SH-SY5Y (cell line): ENCODE data around the gene RPL36.
A peak's percentile ranks its signal among the peaks of the same experiment; 100 is the strongest.

Source experiments
- GATA2 ChIP-seq: IDR thresholded peaks from 2 replicates; pipeline ENCODE4 v1.6.1; 2011; ENCODE audit warnings: mild to moderate bottlenecking, low read depth, low read length
- GATA3 ChIP-seq: IDR thresholded peaks from 2 replicates; pipeline ENCODE4 v1.6.1; 2011; ENCODE audit warnings: low read depth, mild to moderate bottlenecking, low read length, moderate library complexity

Gene RPL36

DNA sequence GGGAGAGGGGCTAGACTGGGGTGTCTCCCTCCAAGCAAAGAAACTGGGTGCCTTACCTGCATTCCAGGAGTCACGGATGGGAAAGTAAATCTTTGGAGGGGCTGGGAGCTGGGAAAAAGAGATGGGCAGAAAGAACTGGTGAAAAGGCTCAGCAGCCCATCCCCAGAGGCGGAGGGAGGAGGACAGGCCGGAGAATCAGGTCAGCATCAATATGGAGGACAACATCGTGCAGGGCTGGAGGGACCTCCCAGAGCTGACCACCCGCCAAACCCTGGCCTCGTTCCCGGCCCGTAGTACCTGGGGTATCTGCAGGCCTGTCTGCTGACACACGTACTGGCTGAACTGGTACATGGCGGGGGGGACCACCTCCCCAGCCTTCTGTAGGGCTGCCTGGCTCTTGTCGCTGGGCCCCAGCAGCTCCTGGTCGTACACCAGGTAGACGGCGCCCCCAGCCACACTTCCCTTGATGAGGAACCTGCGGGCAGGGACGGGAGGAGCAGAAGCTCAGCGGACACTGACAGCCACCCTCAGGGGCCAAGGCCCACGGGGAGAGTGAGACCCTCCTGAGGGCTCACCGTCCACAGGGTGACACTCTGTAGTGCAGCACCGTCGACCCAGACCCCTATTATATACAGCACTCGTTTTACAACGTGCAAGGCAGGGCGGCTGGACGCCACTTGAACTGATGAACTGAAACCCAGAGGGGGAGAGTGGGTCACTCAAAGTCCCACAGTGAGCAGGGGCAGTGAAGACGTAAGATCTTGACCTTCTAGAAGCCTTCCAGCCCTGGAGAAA lies 10.6 kb upstream of the RPL36 start:
- no peak for TF ChIP-seq GATA3
- TF ChIP-seq GATA2 = no peak

DNA sequence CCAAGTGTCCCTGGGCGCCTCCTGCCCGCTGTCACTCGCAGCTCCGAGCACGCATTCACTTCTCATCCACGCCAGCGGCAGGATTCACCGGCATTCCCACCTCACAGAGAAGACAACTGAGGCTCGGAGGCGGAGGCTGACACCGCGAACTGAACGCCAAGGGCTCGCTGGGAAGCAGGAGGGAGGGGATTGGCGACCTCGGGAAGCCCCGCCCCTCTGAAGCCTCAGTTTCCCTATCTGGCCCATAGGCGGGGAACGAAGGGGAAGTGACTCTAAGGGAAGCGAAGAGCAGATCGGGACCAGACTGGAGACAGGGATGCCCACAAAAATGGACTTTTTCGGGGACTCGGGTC lies 10.0 kb upstream of the RPL36 start:
- TF ChIP-seq GATA2 (no peak), GATA3 (no peak)

DNA sequence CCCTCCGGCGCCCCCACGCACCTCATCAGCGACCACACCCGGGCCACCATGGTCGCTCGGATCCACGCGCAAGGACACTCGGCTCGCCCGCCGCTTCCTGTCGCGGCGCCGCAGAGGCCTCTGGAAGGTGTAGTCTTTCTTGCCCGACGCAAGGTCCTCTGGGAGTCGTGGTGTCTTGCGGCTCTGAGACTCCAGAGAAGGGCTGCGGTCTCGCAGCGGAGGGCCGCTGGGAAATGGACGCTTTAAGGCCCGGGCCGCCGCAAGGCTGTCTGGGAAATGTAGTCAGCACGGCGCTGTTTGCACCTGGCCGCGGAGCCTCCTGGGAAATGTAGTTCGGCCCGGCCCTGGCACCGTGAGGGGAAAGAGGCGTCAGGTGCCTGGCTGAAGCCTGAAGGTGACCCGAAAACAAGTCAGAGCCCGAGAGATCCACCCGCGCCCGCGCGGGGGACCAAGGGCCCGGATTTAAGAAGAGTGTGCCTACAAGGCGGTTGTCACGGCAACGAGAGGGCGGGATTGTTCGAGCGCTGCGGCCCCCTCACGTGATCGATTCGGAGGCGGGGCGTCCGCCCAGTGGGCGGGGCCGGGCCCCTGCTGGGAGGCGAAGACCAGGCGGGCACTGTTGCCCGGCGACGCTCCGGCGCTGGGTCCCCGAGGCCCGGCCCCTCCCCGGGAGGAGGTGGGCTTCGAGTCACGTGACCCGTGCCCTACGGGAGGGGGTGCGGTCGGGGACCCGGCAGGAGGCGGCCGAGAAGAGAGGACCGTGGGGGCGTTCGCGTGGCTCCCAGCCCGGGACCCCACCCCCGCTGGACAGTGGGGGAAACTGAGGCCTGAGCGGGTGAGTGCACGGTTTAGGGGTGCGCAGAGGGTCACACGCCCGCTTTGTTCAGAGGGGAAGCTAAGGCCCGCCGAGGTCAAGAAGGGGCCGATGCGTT lies 9.4 kb upstream of the RPL36 start, which contains the start of the genes HSD11B1L and MICOS13:
TSS of gene HSD11B1L (plus strand) at position 591 of the 932 bp plus-strand sequence. CDS start 3,806 bp downstream, outside the sequence.
TSS of gene MICOS13 (minus strand) at position 80 of the 932 bp plus-strand sequence. CDS start at position 50, 30 bp downstream.
- peak; percentile 32; the same call in 1 of the 2 replicates for TF ChIP-seq GATA2
- TF ChIP-seq GATA3 = no peak

DNA sequence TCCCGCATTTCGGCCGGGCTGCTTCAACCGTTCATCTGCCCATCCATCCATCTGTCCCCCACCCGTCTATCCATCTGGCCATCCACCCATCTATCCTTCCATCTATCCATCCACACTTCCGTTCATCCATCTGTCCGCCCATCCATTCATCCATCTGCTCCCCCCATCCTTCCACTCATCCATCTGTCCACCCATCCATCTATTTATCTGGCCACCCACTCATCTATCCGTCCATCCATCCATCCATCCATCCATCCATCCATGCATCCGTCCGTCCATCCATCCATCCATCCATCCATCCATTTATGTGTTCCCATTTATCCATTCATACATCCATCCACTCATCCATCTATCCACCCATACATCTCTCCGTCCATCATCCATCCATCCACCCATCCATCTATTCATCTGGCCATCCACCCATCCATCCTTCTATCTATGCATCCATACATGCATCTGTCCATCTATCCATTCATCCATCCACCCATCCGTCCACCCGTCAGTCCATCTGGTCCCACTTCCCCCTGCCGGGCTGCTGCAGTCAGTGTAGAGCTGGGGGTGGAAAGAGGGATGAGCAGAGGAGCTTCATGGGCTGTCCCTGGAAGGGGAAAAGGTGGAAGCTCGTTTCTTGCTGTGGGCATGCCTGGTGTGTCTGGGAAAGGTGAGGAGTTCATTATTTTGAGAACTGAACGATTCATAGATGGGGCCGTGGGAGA lies 8.5 kb upstream of the RPL36 start:
- TF ChIP-seq GATA2 (no peak), GATA3 (no peak)

DNA sequence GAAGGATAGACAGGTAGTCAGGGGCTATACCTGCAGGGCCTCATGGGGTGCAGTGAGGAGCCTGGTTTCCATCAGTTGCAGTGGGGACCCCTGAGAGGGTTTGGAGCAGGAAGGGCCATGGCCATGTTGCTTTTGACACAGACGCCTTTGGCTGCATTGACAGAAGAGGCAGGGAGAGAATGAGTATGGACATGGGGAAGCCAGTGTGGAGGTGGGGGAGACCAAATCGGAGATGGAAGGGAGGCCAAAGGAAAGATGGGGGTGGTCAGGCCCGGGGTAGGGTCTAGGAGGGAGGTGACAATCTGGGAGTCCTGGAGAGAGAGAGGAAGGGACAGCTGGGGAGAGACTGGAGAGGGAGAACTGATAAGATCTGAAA lies 8.0 kb upstream of the RPL36 start:
- TF ChIP-seq GATA3 = no peak
- 0 out of 2 replicates have a peak, but pooled peaks have one; percentile 34 for TF ChIP-seq GATA2

DNA sequence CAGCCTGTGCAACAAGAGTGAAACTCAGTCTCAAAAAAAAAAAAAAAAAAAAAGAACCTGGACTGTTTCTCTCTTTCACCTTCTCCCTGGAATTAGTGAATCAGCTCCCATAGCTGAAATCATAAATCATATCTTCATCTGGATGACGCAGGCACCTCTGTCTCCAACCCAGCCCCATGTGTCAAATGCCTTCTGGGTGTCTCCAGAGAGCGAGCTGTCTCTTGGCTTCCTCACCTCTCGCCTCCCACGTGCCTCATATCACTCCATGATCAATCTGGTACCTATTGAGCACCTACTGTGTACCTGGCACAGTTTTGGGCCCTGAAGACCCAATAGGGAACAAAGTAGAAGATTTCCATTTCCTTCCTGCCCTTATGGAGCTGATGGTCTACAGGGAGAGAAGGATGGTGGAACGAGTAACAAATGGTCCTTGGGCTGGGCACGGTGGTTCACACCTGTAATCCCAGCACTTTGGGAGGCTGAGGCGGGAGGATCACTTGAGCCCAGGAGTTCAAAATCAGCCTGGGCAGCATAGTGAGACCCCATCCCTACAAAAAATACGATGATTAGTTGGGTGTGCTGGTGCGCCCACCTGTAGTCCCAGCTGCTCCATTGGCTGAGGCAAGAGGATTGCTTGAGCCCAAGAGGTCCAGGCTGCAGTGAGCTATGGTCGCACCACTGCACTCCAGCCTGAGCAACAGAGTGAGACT lies 6.8 kb upstream of the RPL36 start:
- no peak for TF ChIP-seq GATA3
- TF ChIP-seq GATA2 = no peak

DNA sequence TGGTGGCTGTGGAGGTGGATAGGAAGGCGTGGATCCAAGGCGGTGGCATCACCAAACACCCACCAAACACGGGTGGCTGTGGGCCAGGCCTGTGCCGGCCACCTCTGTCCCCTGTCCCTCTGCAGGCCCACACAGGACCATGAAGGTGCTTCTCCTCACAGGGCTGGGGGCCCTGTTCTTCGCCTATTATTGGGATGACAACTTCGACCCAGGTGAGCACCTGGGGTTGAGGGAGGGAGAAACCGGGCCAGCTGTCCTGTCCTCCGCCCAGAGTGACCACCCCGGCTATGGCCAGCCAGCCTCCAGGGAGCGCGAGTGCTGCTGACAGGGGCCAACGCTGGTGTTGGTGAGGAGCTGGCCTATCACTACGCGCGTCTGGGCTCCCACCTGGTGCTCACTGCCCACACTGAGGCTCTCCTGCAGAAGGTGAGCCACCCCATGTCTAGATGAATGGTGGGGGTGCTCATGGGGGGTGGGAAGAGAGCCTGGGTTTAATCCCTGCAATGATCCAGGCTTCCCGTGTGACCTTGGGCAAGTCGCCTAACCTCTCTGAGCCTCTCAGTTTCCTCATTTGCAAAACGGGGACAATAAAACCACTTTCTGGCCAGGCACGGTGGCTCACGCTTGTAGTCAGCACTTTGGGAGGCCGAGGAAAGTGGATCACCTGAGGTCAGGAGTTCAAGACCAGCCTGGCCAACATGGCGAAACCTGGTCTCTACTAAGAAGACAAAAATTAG lies 5.2 kb upstream of the RPL36 start:
- no peak for TF ChIP-seq GATA2
- no peak for TF ChIP-seq GATA3

DNA sequence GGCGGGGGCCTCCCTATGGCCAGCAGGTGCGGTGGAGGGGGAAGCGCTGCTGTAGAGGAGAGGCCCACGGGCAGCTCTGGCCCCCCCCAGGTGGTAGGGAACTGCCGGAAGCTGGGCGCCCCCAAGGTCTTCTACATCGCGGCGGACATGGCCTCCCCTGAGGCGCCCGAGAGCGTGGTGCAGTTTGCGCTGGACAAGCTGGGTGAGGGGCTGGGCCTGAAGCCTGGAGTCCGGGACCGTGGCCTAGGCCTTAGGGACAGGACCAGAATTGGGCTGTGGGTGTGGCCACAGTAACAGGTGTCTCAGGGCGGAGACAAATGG lies 3.8 kb upstream of the RPL36 start:
- TF ChIP-seq GATA2 (no peak), GATA3 (no peak)

DNA sequence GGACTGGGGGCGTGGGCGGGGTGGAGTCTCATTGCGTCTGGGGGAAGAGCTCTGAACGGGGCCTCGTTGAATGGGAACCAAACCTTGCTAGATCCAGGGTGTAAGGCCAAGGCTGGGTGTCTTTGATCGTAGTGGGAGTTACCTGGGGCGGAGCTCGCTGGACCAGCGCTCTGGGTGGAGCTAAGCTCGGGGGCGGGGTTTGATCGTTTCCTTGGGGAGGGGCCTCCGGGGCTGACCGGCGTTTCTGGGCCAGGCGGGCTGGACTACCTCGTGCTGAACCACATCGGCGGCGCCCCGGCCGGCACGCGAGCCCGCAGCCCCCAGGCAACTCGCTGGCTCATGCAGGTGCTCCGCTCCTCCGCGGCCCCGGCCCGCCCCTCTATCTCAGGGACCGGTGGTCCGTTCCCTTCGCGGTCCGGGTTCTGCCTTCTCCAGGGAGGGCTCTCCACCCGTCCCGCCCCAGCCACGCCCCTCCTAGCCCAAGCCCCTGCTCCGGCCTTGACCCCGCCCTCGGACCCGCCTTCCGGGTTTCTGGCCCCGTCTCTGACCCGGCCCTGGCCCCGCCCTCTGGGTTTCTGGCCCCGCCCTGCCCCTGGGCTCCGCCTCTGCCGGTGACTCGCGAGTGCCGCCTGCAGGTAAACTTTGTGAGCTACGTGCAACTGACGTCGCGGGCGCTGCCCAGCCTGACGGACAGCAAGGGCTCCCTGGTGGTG lies 3.3 kb upstream of the RPL36 start:
- TF ChIP-seq GATA3 (no peak), GATA2 (no peak)

DNA sequence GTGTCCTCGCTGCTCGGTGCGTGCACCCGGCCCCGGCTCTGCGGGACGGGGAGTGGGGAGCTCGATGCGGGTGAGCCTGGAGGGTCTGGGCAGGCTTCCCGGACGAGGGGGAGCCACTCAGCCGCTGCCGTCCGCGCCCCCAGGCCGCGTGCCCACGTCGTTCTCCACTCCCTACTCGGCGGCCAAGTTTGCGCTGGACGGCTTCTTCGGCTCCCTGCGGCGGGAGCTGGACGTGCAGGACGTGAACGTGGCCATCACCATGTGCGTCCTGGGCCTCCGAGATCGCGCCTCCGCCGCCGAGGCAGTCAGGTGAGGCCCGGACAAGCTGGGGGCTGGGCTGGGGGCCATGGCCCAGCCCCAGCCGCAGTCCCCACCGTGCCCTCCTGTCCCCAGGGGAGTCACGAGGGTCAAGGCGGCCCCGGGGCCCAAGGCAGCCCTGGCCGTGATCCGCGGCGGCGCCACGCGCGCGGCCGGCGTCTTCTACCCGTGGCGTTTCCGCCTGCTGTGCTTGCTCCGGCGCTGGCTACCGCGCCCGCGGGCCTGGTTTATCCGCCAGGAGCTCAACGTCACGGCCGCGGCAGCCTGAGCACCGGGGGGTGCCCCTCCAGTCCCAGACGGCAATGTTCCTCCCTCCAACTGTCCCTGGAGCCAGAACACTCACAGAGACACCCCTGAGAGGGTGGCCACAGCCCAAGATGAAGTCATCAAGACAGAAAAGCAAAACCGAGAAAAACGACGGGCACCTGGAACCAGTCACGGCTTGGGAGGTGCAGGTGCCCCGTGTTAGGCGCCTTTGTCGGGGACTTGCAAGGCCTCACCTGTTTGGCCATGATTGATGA lies 2.5 kb upstream of the RPL36 start:
- TF ChIP-seq GATA2 = no peak
- no peak for TF ChIP-seq GATA3

DNA sequence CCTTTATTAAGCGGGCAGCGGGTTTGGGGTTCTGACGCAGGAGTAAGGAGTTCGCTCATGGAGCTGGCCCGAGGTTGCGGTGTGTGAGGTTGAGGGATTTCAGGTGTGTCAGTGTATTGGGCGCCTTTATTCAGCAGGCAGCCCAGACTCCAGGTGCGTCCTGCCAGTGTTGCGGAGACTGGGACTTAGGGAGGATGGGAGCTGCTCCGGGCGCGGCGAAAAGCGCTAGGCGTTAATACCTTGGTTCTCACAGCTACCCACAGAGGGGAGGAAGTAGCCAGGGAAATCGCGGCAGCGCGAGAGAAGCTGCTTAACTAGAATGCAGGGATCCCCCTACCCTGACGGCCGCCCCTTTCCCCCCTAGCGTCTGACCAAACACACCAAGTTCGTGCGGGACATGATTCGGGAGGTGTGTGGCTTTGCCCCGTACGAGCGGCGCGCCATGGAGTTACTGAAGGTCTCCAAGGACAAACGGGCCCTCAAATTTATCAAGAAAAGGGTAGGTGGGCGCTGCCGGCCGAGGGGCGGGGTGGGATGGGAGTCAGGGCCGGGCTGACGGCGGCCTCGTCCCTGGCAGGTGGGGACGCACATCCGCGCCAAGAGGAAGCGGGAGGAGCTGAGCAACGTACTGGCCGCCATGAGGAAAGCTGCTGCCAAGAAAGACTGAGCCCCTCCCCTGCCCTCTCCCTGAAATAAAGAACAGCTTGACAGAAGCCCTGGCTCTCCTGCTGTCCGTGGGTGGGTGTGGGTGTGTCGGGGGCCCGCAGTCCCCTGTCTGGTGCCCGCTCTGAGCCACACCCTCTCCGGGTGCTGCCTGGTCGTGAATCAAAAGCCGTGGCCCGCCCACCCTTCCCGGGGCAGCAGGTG lies 1.1 kb downstream of the RPL36 start:
- TF ChIP-seq GATA2 = no peak
- TF ChIP-seq GATA3 = no peak
